H9 (cell line): Measurements from ENCODE around the gene ALCAM. TPM values are rescaled to one million over a fixed set of nuclear protein-coding genes. Genes with fewer than 3 reads are reported as not detected.
"Not testable (repeated sequence)": the region's sequence is repeated elsewhere in the genome, so short reads cannot be mapped to it uniquely, and the experiment has no call there.

Experiments
- DNase-seq: peaks from one replicate; pipeline ENCODE4 v3.0.0-alpha.2; 2017
- H2AFZ ChIP-seq: one replicate; pipeline ENCODE4 v1.6.1; 2013; ENCODE audit warnings: mild to moderate bottlenecking, low read length, control low read depth, moderate library complexity
- H2AK5ac ChIP-seq: 2 replicates; pipeline ENCODE4 v1.6.1; 2013; ENCODE audit warnings: low read length, control low read depth, mixed read lengths; ENCODE audit not compliant: insufficient read length
- H2BK120ac ChIP-seq: one replicate; pipeline ENCODE4 v1.6.1; 2013; ENCODE audit warnings: low read depth, mild to moderate bottlenecking, low read length, control low read depth, inconsistent platforms; ENCODE audit not compliant: poor library complexity, severe bottlenecking
- H2BK12ac ChIP-seq: 2 replicates; pipeline ENCODE4 v1.6.1; 2013; ENCODE audit warnings: low read length, control low read depth, mixed read lengths, low read depth; ENCODE audit not compliant: insufficient read length
- H2BK15ac ChIP-seq: 2 replicates; pipeline ENCODE4 v1.6.1; 2013; ENCODE audit warnings: low read depth, low read length, control low read depth
- H2BK20ac ChIP-seq: one replicate; pipeline ENCODE4 v1.6.1; 2013; ENCODE audit warnings: low read depth, mild to moderate bottlenecking, low read length, control low read depth, inconsistent platforms; ENCODE audit not compliant: poor library complexity, severe bottlenecking
- H2BK5ac ChIP-seq: 2 replicates; pipeline ENCODE4 v1.6.1; 2013; ENCODE audit warnings: low read length, control low read depth, mixed read lengths; ENCODE audit not compliant: insufficient read length
- H3K14ac ChIP-seq: 2 replicates; pipeline ENCODE4 v1.6.1; 2013; ENCODE audit warnings: low read length, control low read depth; ENCODE audit not compliant: insufficient read depth
- H3K18ac ChIP-seq: 2 replicates; pipeline ENCODE4 v1.6.1; 2013; ENCODE audit warnings: low read depth, mild to moderate bottlenecking, mixed read lengths, low read length, control low read depth; ENCODE audit not compliant: insufficient read length
- H3K23ac ChIP-seq: 2 replicates; pipeline ENCODE4 v1.6.1; 2013; ENCODE audit warnings: low read length, control low read depth, mixed read lengths, low read depth; ENCODE audit not compliant: insufficient read length
- H3K23me2 ChIP-seq: 2 replicates; pipeline ENCODE4 v1.6.1; 2013; ENCODE audit warnings: low read depth, mild to moderate bottlenecking, mixed read lengths, low read length, control low read depth; ENCODE audit not compliant: insufficient read length, poor library complexity, severe bottlenecking
- H3K27ac ChIP-seq: 2 replicates; pipeline ENCODE4 v1.5.1; 2013; ENCODE audit warnings: low read length, control low read depth, mixed read lengths, low read depth; ENCODE audit not compliant: insufficient read length
- H3K27me3 ChIP-seq: 2 replicates; pipeline ENCODE4 v1.6.1; 2013; ENCODE audit warnings: low read length, control low read depth, inconsistent platforms; ENCODE audit not compliant: insufficient read depth
- H3K4ac ChIP-seq: 2 replicates; pipeline ENCODE4 v1.6.1; 2013; ENCODE audit warnings: low read depth, mild to moderate bottlenecking, control low read depth, inconsistent platforms, low read length, moderate library complexity
- H3K4me1 ChIP-seq: 2 replicates; pipeline ENCODE4 v1.6.1; 2013; ENCODE audit warnings: low read length, control low read depth, inconsistent platforms; ENCODE audit not compliant: insufficient read depth
- H3K4me2 ChIP-seq: 2 replicates; pipeline ENCODE4 v1.6.1; 2013; ENCODE audit warnings: low read length, control low read depth, mixed read lengths; ENCODE audit not compliant: insufficient read length, insufficient read depth
- H3K56ac ChIP-seq: 2 replicates; pipeline ENCODE4 v1.6.1; 2013; ENCODE audit warnings: low read depth, mild to moderate bottlenecking, mixed read lengths, low read length, control low read depth; ENCODE audit not compliant: insufficient read length
- H3K79me1 ChIP-seq: 2 replicates; pipeline ENCODE4 v1.6.1; 2013; ENCODE audit warnings: low read depth, mild to moderate bottlenecking, moderate library complexity, low read length, control low read depth, inconsistent platforms; ENCODE audit not compliant: insufficient read depth, poor library complexity, severe bottlenecking
- H3K79me2 ChIP-seq: 2 replicates; pipeline ENCODE4 v1.6.1; 2013; ENCODE audit warnings: low read length, control low read depth, inconsistent platforms; ENCODE audit not compliant: insufficient read depth
- H3K9ac ChIP-seq: 2 replicates; pipeline ENCODE4 v1.6.1; 2013; ENCODE audit warnings: low read length, control low read depth, mixed read lengths; ENCODE audit not compliant: insufficient read length; ENCODE audit errors: extremely low read depth
- H3K9me3 ChIP-seq: one replicate; pipeline ENCODE4 v1.6.1; 2013; ENCODE audit warnings: low read depth, low read length, inconsistent platforms; ENCODE audit not compliant: control insufficient read depth
- H3T11ph ChIP-seq: one replicate; pipeline ENCODE4 v1.6.1; 2013; ENCODE audit warnings: mild to moderate bottlenecking, low read length, control low read depth, inconsistent platforms
- H4K20me1 ChIP-seq: one replicate; pipeline ENCODE4 v1.6.1; 2013; ENCODE audit not compliant: control insufficient read depth, insufficient read length, insufficient read depth
- H4K5ac ChIP-seq: 2 replicates; pipeline ENCODE4 v1.6.1; 2013; ENCODE audit warnings: low read depth, mild to moderate bottlenecking, mixed read lengths, low read length, control low read depth; ENCODE audit not compliant: insufficient read length
- H4K8ac ChIP-seq: replicated peaks from 2 replicates; pipeline ENCODE4 v1.6.1; 2013; ENCODE audit warnings: low read length, control low read depth, mixed read lengths, low read depth; ENCODE audit not compliant: insufficient read length
- H4K91ac ChIP-seq: 2 replicates; pipeline ENCODE4 v1.6.1; 2013; ENCODE audit warnings: low read depth, mild to moderate bottlenecking, moderate library complexity, mixed read lengths, low read length, control low read depth; ENCODE audit not compliant: insufficient read length
- H3K27ac Mint-ChIP-seq, 3 experiments: 2 replicates in 2 of 3; 3 replicates in 1 of 3; pipeline ENCODE4 v1.8.0; 2020 to 2021; ENCODE audit warnings: mixed read lengths in 3 of 3, mild to moderate bottlenecking in 1 of 3, moderate library complexity in 1 of 3
- H3K27me3 Mint-ChIP-seq: 2 replicates; pipeline ENCODE4 v1.8.0; 2021; ENCODE audit warnings: low read depth, mild to moderate bottlenecking, moderate library complexity, mixed read lengths
- H3K36me3 Mint-ChIP-seq, 3 experiments: 2 replicates in 2 of 3; 3 replicates in 1 of 3; pipeline ENCODE4 v1.8.0; 2020 to 2021; ENCODE audit warnings: low read depth in 3 of 3, mixed read lengths in 3 of 3; ENCODE audit not compliant: insufficient read depth in 1 of 3
- H3K4me1 Mint-ChIP-seq, 2 experiments: 2 replicates each; pipeline ENCODE4 v1.8.0; 2020; ENCODE audit warnings: mixed read lengths in 2 of 2
- H3K4me3 Mint-ChIP-seq, 2 experiments: 2 replicates in 1 of 2; 3 replicates in 1 of 2; pipeline ENCODE4 v1.8.0; 2020 to 2021; ENCODE audit warnings: mild to moderate bottlenecking in 2 of 2, mixed read lengths in 2 of 2, moderate library complexity in 1 of 2
- H3K9me3 Mint-ChIP-seq, 2 experiments: 2 replicates in 1 of 2; 3 replicates in 1 of 2; pipeline ENCODE4 v1.8.0; 2020; ENCODE audit warnings: mild to moderate bottlenecking in 2 of 2, mixed read lengths in 2 of 2, moderate library complexity in 1 of 2
- WGBS: extraction: QIAGEN DNeasy Blood & Tissue Kit; methylation state at CpG from one replicate; pipeline ENCODE4 v1.1.7; 2013; ENCODE audit warnings: missing lambda C conversion rate, low lambda C conversion rate, mixed read lengths; ENCODE audit not compliant: insufficient read length; ENCODE audit errors: extremely low coverage; 5-methylcytosine and 5-hydroxymethylcytosine counted together
- total RNA-seq: library from RNA; stranded (reverse); gene quantifications from 2 replicates; pipeline ENCODE4 v1.2.1, GENCODE V29; 2021
- TF ChIP-seq, protein P1 (sequence below): fragments of 200-600 bp; sonication (generic); conservative IDR thresholded peaks from 3 replicates; pipeline ENCODE4 v1.8.0; 2021; ENCODE audit warnings: antibody characterized with exemption, mild to moderate bottlenecking

ALCAM gene
- total RNA-seq, 1 experiment from 2014 or later: 43.7 TPM

DNA sequence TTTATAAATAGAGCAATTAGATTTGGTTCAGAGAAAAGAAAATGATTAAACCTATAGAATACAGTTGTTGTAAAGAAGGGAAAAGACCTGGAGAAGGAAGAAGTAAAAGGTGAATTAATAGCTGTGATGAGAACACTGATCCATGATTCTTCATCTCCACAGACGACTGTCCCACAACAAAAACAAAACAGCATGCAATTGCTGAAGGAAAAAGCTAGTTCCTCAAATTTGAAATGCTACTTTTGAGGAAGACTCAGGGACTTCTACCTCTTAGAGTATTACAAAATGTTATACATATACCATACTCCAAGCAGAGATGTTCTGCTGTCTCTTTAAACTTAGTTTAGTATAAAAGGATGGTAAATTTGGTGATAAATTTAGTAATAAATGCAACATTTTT, 21.5 kb downstream of the ALCAM start:
- H2AK5ac ChIP-seq: no peak overlapping the region
- no peak overlapping the region for H2BK20ac ChIP-seq
- H3K23me2 ChIP-seq: no peaks in the 10 kb centered on the region
- Mint-ChIP-seq H3K36me3 (peaks cover 12 to 43% (median 21%) of the 10 kb centered on the region in 3 experiments), H3K27ac (no peak overlapping the region), H3K4me1 (no peaks in the 10 kb centered on the region), H3K4me3 (no peak overlapping the region), H3K9me3 (peaks cover 34% of the 10 kb centered on the region in 2 experiments), H3K27me3 (no peaks in the 10 kb centered on the region)
- H3T11ph ChIP-seq: no peak overlapping the region
- H4K20me1 ChIP-seq: no peaks in the 10 kb centered on the region
- no peak overlapping the region for H2BK5ac ChIP-seq
- H3K4me2 ChIP-seq: no peak overlapping the region
- no peak overlapping the region for H3K27ac ChIP-seq
- DNase-seq: no peak
- H4K8ac ChIP-seq: no peak overlapping the region
- H3K14ac ChIP-seq: no peak overlapping the region
- H4K91ac ChIP-seq: no peak overlapping the region
- no peak overlapping the region for H4K5ac ChIP-seq
- no peak overlapping the region for H2BK15ac ChIP-seq
- H2BK12ac ChIP-seq: no peak overlapping the region
- no peak overlapping the region for H3K56ac ChIP-seq
- H3K27me3 ChIP-seq: no peaks in the 10 kb centered on the region
- no CpG with 5 or more reads among the region's 1 CpG for WGBS
- no peak overlapping the region for H3K18ac ChIP-seq
- no peak overlapping the region for H3K9ac ChIP-seq
- no peaks in the 10 kb centered on the region for H3K79me2 ChIP-seq
- H2BK120ac ChIP-seq: no peak overlapping the region
- H2AFZ ChIP-seq: no peak overlapping the region
- no peak overlapping the region for H3K23ac ChIP-seq
- TF ChIP-seq, protein P1, sequence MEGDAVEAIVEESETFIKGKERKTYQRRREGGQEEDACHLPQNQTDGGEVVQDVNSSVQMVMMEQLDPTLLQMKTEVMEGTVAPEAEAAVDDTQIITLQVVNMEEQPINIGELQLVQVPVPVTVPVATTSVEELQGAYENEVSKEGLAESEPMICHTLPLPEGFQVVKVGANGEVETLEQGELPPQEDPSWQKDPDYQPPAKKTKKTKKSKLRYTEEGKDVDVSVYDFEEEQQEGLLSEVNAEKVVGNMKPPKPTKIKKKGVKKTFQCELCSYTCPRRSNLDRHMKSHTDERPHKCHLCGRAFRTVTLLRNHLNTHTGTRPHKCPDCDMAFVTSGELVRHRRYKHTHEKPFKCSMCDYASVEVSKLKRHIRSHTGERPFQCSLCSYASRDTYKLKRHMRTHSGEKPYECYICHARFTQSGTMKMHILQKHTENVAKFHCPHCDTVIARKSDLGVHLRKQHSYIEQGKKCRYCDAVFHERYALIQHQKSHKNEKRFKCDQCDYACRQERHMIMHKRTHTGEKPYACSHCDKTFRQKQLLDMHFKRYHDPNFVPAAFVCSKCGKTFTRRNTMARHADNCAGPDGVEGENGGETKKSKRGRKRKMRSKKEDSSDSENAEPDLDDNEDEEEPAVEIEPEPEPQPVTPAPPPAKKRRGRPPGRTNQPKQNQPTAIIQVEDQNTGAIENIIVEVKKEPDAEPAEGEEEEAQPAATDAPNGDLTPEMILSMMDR: no peak
- H3K4ac ChIP-seq: no peak overlapping the region
- no peaks in the 10 kb centered on the region for H3K79me1 ChIP-seq
- H3K9me3 ChIP-seq: no peaks in the 10 kb centered on the region
- no peaks in the 10 kb centered on the region for H3K4me1 ChIP-seq

DNA sequence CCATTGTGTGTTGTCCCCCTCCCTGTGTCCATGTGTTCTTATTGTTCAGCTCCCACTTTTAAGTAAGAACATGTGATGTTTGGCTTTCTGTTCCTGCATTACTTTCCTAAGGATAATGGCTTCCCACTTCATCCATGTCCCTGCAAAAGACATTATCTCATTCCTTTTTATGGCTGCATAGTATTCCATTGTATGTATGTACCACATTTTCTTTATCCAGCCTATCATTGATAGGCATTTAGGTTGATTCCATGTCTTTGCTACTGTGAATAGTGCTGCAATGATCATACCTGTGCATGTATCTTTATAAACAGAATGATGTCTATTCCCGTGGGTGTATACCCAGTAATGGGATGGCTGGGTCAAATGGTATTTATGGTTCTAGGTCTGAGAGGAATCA, 23.1 kb downstream of the ALCAM start:
- not testable (repeated sequence) for H3K79me2 ChIP-seq, H3K27ac Mint-ChIP-seq, H2BK120ac ChIP-seq, H3K4ac ChIP-seq, H3K79me1 ChIP-seq, H3K9me3 ChIP-seq, H3K23me2 ChIP-seq, H3K4me2 ChIP-seq, H3K9ac ChIP-seq, H3K18ac ChIP-seq, H2AFZ ChIP-seq, H3K4me1 Mint-ChIP-seq, H2BK15ac ChIP-seq, H4K20me1 ChIP-seq, H3K14ac ChIP-seq, H3K27ac ChIP-seq, H4K5ac ChIP-seq, H3K23ac ChIP-seq, H4K8ac ChIP-seq, H3K4me3 Mint-ChIP-seq, H2BK20ac ChIP-seq, DNase-seq, H4K91ac ChIP-seq, H3K4me1 ChIP-seq, H2BK12ac ChIP-seq, H3K27me3 Mint-ChIP-seq, H2BK5ac ChIP-seq, H2AK5ac ChIP-seq, H3K27me3 ChIP-seq, H3T11ph ChIP-seq, H3K56ac ChIP-seq
- peaks cover 34% of the 10 kb centered on the region in 2 experiments for H3K9me3 Mint-ChIP-seq
- no CpG with 5 or more reads among the region's 1 CpG for WGBS
- H3K36me3 Mint-ChIP-seq: peaks cover 12 to 43% (median 21%) of the 10 kb centered on the region in 3 experiments
